ENCODE data around the gene FBP1. TPM values are rescaled to one million over a fixed set of nuclear protein-coding genes. Genes with fewer than 3 reads are reported as not detected.

The FBP1 gene
- total RNA-seq, 6 experiments from 2014 or later, result not detected

- Mint-ChIP-seq H3K36me3 (ENCODE audit: low read depth) (no peaks in the 10 kb centered on the region), H3K27me3 (ENCODE audit: insufficient read depth) (peaks cover 15% of the 10 kb centered on the region), H3K4me1 (ENCODE audit: low read depth) (peaks cover 24% of the 10 kb centered on the region), H3K4me3 (no peak overlapping the region), H3K9me3 (no peaks in the 10 kb centered on the region), H3K27ac (no peak overlapping the region)
- DNase-seq, result no peak
- no peak for TF ChIP-seq CTCF (IDR thresholded peaks at IDR 0.05)
Measured at GRCh38 chr9:94645901-94646300, 6.6 kb upstream of the FBP1 start.

- Mint-ChIP-seq H3K27ac (no peak overlapping the region), H3K27me3 (ENCODE audit: insufficient read depth) (peaks cover 28% of the 10 kb centered on the region), H3K4me3 (no peak overlapping the region), H3K36me3 (ENCODE audit: low read depth) (no peaks in the 10 kb centered on the region), H3K4me1 (ENCODE audit: low read depth) (peaks cover 16% of the 10 kb centered on the region), H3K9me3 (no peaks in the 10 kb centered on the region)
- DNase-seq, result no peak
- TF ChIP-seq CTCF (IDR thresholded peaks at IDR 0.05), result no peak
Measured at GRCh38 chr9:94644543-94644942, 5.2 kb upstream of the FBP1 start.

GRCh38 chr9:94643741-94644140 lies 4.4 kb upstream of the FBP1 start:
- H3K27me3 Mint-ChIP-seq (ENCODE audit: insufficient read depth), result peaks cover 32% of the 10 kb centered on the region
- H3K27ac Mint-ChIP-seq, result no peak overlapping the region
- no peak for TF ChIP-seq CTCF (IDR thresholded peaks at IDR 0.05)
- H3K9me3 Mint-ChIP-seq, result no peaks in the 10 kb centered on the region
- H3K4me3 Mint-ChIP-seq, result no peak overlapping the region
- peaks cover 10% of the 10 kb centered on the region for H3K4me1 Mint-ChIP-seq (ENCODE audit: low read depth)
- peaks cover under 1% of the 10 kb centered on the region; the same call in 1 of the 2 replicates for H3K36me3 Mint-ChIP-seq (ENCODE audit: low read depth)
- no peak for DNase-seq

- Mint-ChIP-seq H3K4me1 (ENCODE audit: low read depth) (peaks cover 8% of the 10 kb centered on the region), H3K27me3 (ENCODE audit: insufficient read depth) (peaks cover 35% of the 10 kb centered on the region), H3K27ac (no peak overlapping the region), H3K4me3 (no peak overlapping the region), H3K9me3 (no peaks in the 10 kb centered on the region), H3K36me3 (ENCODE audit: low read depth) (peaks cover 3% of the 10 kb centered on the region; the same call in 1 of the 2 replicates)
- DNase-seq, result no peak
- TF ChIP-seq CTCF (IDR thresholded peaks at IDR 0.05), result no peak
Measured at GRCh38 chr9:94643176-94643575, 3.9 kb upstream of the FBP1 start.

GRCh38 chr9:94642501-94642900 lies 3.2 kb upstream of the FBP1 start:
- no peak for DNase-seq
- TF ChIP-seq CTCF (IDR thresholded peaks at IDR 0.05), result no peak
- Mint-ChIP-seq H3K4me3 (no peak overlapping the region), H3K27ac (no peak overlapping the region), H3K4me1 (ENCODE audit: low read depth) (0 out of 2 replicates have a peak, but pooled peaks cover 5% of the 10 kb centered on the region), H3K9me3 (no peaks in the 10 kb centered on the region), H3K27me3 (ENCODE audit: insufficient read depth) (peaks cover 42% of the 10 kb centered on the region), H3K36me3 (ENCODE audit: low read depth) (peaks cover 3% of the 10 kb centered on the region; the same call in 1 of the 2 replicates)

GRCh38 chr9:94639999-94640376 lies 670 bp upstream of the FBP1 start:
- H3K9me3 Mint-ChIP-seq, result no peaks in the 10 kb centered on the region
- H3K36me3 Mint-ChIP-seq (ENCODE audit: low read depth), result peaks cover 3% of the 10 kb centered on the region; the same call in 1 of the 2 replicates
- no peak for TF ChIP-seq CTCF (IDR thresholded peaks at IDR 0.05)
- DNase-seq, result no peak
- no peak overlapping the region for H3K27ac Mint-ChIP-seq
- H3K4me3 Mint-ChIP-seq, result no peak overlapping the region; the same call in 1 of the 2 replicates
- H3K27me3 Mint-ChIP-seq (ENCODE audit: insufficient read depth), result peaks cover 45% of the 10 kb centered on the region
- 0 out of 2 replicates have a peak, but pooled peaks cover 5% of the 10 kb centered on the region for H3K4me1 Mint-ChIP-seq (ENCODE audit: low read depth)
